Spleen (tissue), 11 donors: ENCODE data around the gene TBX10. TPM values are rescaled to one million over a fixed set of nuclear protein-coding genes. Genes with fewer than 3 reads are reported as not detected.
"Not testable (repeated sequence)": the region's sequence is repeated elsewhere in the genome, so short reads cannot be mapped to it uniquely, and the experiment has no call there.

Experiments used
- DNase-seq: peaks from one replicate; pipeline ENCODE4 v3.0.0-alpha.2; 2020
- H3K27ac ChIP-seq, 8 donors: fragments of 200-600 bp; sonication (generic) in 7 of 8; 1 replicate in 4 of 8; 2 replicates in 4 of 8; pipeline versions ENCODE4 v1.5.0 to v1.8.0; 2016 to 2021; ENCODE audit warnings: inconsistent platforms in 4 of 8, mild to moderate bottlenecking in 4 of 8, moderate library complexity in 1 of 8
- H3K27me3 ChIP-seq, 7 donors: fragments of 200-600 bp; sonication (generic) in 6 of 7; replicated peaks in 1 of 7; 1 replicate in 4 of 7; 2 replicates in 3 of 7; pipeline versions ENCODE4 v1.5.0 to v1.8.0; 2016 to 2021; ENCODE audit warnings: inconsistent platforms in 3 of 7, mild to moderate bottlenecking in 1 of 7
- H3K36me3 ChIP-seq, 6 donors: fragments of 200-600 bp; sonication (generic) in 5 of 6; 1 replicate in 4 of 6; 2 replicates in 2 of 6; pipeline versions ENCODE4 v1.5.0 to v1.8.0; 2016 to 2021; ENCODE audit warnings: inconsistent platforms in 2 of 6
- H3K4me1 ChIP-seq, 6 donors: fragments of 200-600 bp; sonication (generic) in 5 of 6; 1 replicate in 3 of 6; 2 replicates in 3 of 6; pipeline versions ENCODE4 v1.5.0 to v1.8.0; 2016 to 2021; ENCODE audit warnings: inconsistent platforms in 3 of 6
- H3K4me3 ChIP-seq, 8 donors: fragments of 200-600 bp; sonication (generic) in 7 of 8; 1 replicate in 4 of 8; 2 replicates in 4 of 8; pipeline versions ENCODE4 v1.5.0 to v1.8.0; 2016 to 2021; ENCODE audit warnings: inconsistent platforms in 4 of 8, mild to moderate bottlenecking in 4 of 8, moderate library complexity in 2 of 8
- H3K9me3 ChIP-seq, 8 donors: fragments of 200-600 bp; sonication (generic) in 7 of 8; 1 replicate in 4 of 8; 2 replicates in 4 of 8; pipeline versions ENCODE4 v1.5.0 to v1.8.0; 2016 to 2021; ENCODE audit warnings: inconsistent platforms in 4 of 8
- POLR2A ChIP-seq, 3 donors: fragments of 450-650 bp; IDR thresholded peaks; one replicate each; pipeline ENCODE4 v1.5.1; 2017; ENCODE audit warnings: antibody characterized with exemption in 3 of 3, mild to moderate bottlenecking in 1 of 3
- POLR2AphosphoS5 ChIP-seq, 3 donors: sonication (generic); formaldehyde crosslinking; IDR thresholded peaks; one replicate each; pipeline ENCODE4 v1.5.1; 2017; ENCODE audit warnings: antibody characterized with exemption in 3 of 3
- WGBS, 5 donors: extraction: QIAGEN DNeasy Blood & Tissue Kit in 3 of 5; methylation state at CpG; one replicate each; pipeline versions ENCODE4 v1.1.5 to v1.1.7; 2013 to 2018; 5-methylcytosine and 5-hydroxymethylcytosine counted together
- intact Hi-C: fragments of 100-400 bp; cut with DNase I; formaldehyde crosslinking; loops from one replicate; pipeline ENCODE4 v1.15.0; 2023; ENCODE audit warnings: low total_unique reads
- polyA plus RNA-seq, 3 donors: library from polyadenylated mRNA; stranded (reverse); fragments of 200-250 nt; gene quantifications; one replicate each; pipeline ENCODE4 v1.2.1, GENCODE V29; 2013
- total RNA-seq, 7 donors: library from RNA; depleted of rRNA in 3 of 7; stranded (reverse); fragments of >200 nt in 3 of 7; fragmentation: NEBNext Ultra II Directional in 4 of 7; extraction: Animal tissue kit (Norgen Biotek cat#: 25700) in 4 of 7; gene quantifications; one replicate each; pipeline versions ENCODE4 v1.1.0 to v1.2.1, GENCODE V29; 2016 to 2021
- TF ChIP-seq, protein P1 (sequence below), 11 experiments: fragments of 200-600 bp in 7 of 11; fragments of 450-650 bp in 4 of 11; sonication (generic) in 4 of 11; IDR thresholded peaks in 8 of 11; conservative IDR thresholded peaks in 3 of 11; 1 replicate in 7 of 11; 2 replicates in 4 of 11; pipeline versions ENCODE4 v1.4.0 to v1.8.0; 2016 to 2021; ENCODE audit warnings: antibody characterized with exemption in 11 of 11, inconsistent platforms in 4 of 11, mild to moderate bottlenecking in 1 of 11
- donor health status: healthy with polysubstance abuse.
- donor health status: DM: no; HTN: no; CAD: no; lungs with moderate emphysema.
- donor health status: DM: no; HTN: no; CAD: no.
- donor health status: Bipolar disorder and iron deficiency.
- donor health status: healthy.
- donor health status: DM: no; HTN: no; CAD: no.
- donor health status: DM: yes; HTN: yes; CAD: no.

The TBX10 gene
- total and polyA plus RNA-seq, 10 donors: 0.08 TPM; not detected in 9

DNA sequence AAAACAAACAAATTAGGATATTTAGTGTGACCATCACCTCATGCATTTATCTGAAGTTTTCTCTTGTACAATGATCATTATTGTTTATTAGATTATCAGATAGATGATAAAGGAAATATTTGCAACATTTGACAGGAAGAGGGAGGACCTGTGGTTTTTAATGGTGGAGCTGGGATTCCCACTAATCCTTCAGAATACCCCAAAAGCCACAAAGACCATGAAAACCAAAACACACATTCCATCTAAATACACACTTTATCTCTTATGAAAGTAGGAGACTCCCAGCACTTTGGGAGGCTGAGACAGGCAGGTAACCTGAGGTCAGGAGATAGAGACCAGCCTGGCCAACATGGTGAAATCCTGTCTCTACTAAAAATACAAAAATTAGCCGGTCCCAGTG, 40.4 kb downstream of the TBX10 start:
- Histone ChIP-seq H3K27ac (no peak overlapping the region), H3K9me3 (peaks cover 0 to 11% (median 2%) of the 10 kb centered on the region in 8 donors), H3K36me3 (no peaks in the 10 kb centered on the region), H3K4me3 (no peak overlapping the region), H3K27me3 (peaks cover 0 to 5% (median 0%) of the 10 kb centered on the region in 7 donors), H3K4me1 (peaks cover 3 to 30% (median 18%) of the 10 kb centered on the region in 6 donors)
- WGBS, 5 donors: 69 to 87% (median 80%) methylated on average over 1 of the region's 1 CpG
- TF ChIP-seq, protein P1, sequence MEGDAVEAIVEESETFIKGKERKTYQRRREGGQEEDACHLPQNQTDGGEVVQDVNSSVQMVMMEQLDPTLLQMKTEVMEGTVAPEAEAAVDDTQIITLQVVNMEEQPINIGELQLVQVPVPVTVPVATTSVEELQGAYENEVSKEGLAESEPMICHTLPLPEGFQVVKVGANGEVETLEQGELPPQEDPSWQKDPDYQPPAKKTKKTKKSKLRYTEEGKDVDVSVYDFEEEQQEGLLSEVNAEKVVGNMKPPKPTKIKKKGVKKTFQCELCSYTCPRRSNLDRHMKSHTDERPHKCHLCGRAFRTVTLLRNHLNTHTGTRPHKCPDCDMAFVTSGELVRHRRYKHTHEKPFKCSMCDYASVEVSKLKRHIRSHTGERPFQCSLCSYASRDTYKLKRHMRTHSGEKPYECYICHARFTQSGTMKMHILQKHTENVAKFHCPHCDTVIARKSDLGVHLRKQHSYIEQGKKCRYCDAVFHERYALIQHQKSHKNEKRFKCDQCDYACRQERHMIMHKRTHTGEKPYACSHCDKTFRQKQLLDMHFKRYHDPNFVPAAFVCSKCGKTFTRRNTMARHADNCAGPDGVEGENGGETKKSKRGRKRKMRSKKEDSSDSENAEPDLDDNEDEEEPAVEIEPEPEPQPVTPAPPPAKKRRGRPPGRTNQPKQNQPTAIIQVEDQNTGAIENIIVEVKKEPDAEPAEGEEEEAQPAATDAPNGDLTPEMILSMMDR (IDR thresholded peaks at IDR 0.05 in 8 of 11, conservative IDR thresholded peaks at IDR 0.05 in 3 of 11): no peak
- TF ChIP-seq POLR2A (IDR thresholded peaks at IDR 0.05) (no peak), POLR2AphosphoS5 (IDR thresholded peaks at IDR 0.05) (no peak)
- intact Hi-C loops: no loop called here
- no peak for DNase-seq

DNA sequence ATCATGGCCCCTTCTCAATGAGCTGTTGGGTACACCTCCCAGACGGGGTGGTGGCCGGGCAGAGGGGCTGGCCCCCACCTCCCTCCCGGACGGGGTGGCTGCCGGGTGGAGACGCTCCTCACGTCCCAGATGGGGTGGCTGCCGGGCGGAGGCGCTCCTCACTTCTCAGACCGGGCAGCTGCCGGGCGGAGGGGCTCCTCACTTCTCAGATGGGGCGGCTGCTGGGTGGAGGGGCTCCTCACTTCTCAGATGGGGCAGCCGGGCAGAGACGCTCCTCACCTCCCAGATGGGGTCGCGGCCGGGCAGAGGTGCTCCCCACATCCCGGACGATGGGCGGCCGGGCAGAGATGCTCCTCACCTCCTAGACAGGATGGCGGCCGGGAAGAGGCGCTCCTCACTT, 41.6 kb downstream of the TBX10 start:
- DNase-seq, H3K27me3 ChIP-seq, intact Hi-C loops, H3K36me3 ChIP-seq, H3K4me3 ChIP-seq, H3K27ac ChIP-seq: not testable (repeated sequence)
- 91 to 97% (median 96%) methylated on average over 16 to 26 of the region's 26 CpGs for WGBS, 5 donors
- Histone ChIP-seq H3K9me3 (peaks cover 0 to 11% (median 2%) of the 10 kb centered on the region in 8 donors), H3K4me1 (peaks cover 3 to 30% (median 18%) of the 10 kb centered on the region in 6 donors)

DNA sequence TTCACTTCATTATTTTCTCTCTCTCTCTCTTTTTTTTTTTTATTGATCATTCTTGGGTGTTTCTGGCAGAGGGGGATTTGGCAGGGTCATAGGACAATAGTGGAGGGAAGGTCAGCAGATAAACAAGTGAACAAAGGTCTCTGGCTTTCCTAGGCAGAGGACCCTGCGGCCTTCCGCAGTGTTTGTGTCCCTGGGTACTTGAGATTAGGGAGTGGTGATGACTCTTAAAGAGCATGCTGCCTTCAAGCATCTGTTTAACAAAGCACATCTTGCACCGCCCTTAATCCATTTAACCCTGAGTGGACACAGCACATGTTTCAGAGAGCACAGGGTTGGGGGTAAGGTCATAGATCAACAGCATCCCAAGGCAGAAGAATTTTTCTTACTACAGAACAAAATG, 42.1 kb downstream of the TBX10 start:
- intact Hi-C loops, DNase-seq, H3K27me3 ChIP-seq, H3K27ac ChIP-seq, H3K4me3 ChIP-seq, H3K36me3 ChIP-seq: not testable (repeated sequence)
- peaks cover 0 to 11% (median 2%) of the 10 kb centered on the region in 8 donors for H3K9me3 ChIP-seq
- H3K4me1 ChIP-seq: peaks cover 3 to 30% (median 18%) of the 10 kb centered on the region in 6 donors
- 83% methylated on average over 1 of the region's 3 CpGs; no CpG with 5 or more reads in 4 of the 5 donors for WGBS, 5 donors

DNA sequence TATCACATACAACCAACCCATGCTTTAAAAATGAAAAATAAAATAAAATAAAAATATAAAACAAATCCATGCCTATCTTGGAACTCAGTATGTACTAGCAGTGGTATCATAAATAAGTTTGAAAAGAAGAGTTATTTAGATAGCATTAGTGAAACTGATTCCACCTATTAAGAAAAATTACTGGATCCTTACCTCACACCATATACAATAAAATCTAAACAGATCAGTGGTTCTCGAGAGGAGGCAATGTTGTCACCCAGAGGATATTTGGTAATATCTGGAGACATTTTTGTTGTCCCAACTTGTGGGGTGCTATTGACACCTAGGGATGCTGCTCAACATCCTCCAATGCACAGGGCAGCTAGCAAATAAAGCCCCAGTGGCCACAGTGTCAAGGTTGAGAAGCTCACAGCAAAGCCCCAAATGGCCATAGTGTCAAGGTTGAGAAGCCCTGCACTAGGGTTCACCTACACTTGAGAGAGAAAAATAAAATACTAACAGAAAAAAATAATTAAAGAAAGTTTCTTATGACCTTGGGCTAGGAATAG, 42.7 kb downstream of the TBX10 start:
- DNase-seq: no peak
- TF ChIP-seq POLR2AphosphoS5 (IDR thresholded peaks at IDR 0.05) (no peak), POLR2A (IDR thresholded peaks at IDR 0.05) (no peak)
- TF ChIP-seq, protein P1 (IDR thresholded peaks at IDR 0.05 in 8 of 11, conservative IDR thresholded peaks at IDR 0.05 in 3 of 11): no peak
- H3K4me3 ChIP-seq: no peak overlapping the region
- peaks cover 3 to 30% (median 18%) of the 10 kb centered on the region in 6 donors for H3K4me1 ChIP-seq
- H3K36me3 ChIP-seq: no peaks in the 10 kb centered on the region
- H3K27me3 ChIP-seq: peaks cover 0 to 5% (median 0%) of the 10 kb centered on the region in 7 donors
- intact Hi-C loops: no loop called here
- peaks cover 0 to 11% (median 2%) of the 10 kb centered on the region in 8 donors for H3K9me3 ChIP-seq
- no peak overlapping the region for H3K27ac ChIP-seq
- 57 to 94% (median 76%) methylated on average over 1 of the region's 1 CpG for WGBS, 5 donors

DNA sequence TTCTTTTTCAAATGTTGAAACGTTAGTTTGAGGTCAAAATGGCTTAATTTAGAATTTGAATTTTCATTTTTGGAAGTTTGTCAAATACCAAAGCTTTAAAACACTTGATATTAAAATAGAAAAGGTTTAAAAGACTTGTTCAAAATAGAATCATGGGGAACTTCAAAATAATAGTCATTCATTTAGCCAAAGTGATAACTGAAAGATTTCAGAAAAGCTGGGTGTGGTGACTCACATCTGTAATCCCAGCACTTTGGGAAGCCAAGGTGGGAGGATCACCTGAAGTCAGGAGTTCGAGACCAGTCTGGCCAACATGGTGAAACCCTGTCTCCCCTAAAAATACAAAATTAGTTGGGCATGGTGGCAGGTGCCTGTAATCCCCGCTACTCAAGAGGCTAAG, 45.1 kb downstream of the TBX10 start:
- H3K27ac ChIP-seq: no peak overlapping the region

More for the DNA sequence above, 45.1 kb downstream of the TBX10 start:
- intact Hi-C loops: no loop called here
- peaks cover 0 to 20% (median under 1%) of the 10 kb centered on the region in 6 donors for H3K4me1 ChIP-seq
- TF ChIP-seq POLR2AphosphoS5 (IDR thresholded peaks at IDR 0.05): no peak
- TF ChIP-seq POLR2A (IDR thresholded peaks at IDR 0.05): no peak
- TF ChIP-seq, protein P1 (IDR thresholded peaks at IDR 0.05 in 8 of 11, conservative IDR thresholded peaks at IDR 0.05 in 3 of 11): no peak
- H3K9me3 ChIP-seq: peaks cover 0 to 11% (median 2%) of the 10 kb centered on the region in 8 donors
- H3K36me3 ChIP-seq: peaks cover 0 to 1% (median 0%) of the 10 kb centered on the region in 6 donors
- no peaks in the 10 kb centered on the region for H3K27me3 ChIP-seq
- no peak overlapping the region for H3K4me3 ChIP-seq
- 56 to 68% (median 67%) methylated on average over 3 of the region's 3 CpGs for WGBS, 5 donors
- DNase-seq: no peak
